ENCODE measurements around the gene ASIC5.

- TF ChIP-seq, protein P1, sequence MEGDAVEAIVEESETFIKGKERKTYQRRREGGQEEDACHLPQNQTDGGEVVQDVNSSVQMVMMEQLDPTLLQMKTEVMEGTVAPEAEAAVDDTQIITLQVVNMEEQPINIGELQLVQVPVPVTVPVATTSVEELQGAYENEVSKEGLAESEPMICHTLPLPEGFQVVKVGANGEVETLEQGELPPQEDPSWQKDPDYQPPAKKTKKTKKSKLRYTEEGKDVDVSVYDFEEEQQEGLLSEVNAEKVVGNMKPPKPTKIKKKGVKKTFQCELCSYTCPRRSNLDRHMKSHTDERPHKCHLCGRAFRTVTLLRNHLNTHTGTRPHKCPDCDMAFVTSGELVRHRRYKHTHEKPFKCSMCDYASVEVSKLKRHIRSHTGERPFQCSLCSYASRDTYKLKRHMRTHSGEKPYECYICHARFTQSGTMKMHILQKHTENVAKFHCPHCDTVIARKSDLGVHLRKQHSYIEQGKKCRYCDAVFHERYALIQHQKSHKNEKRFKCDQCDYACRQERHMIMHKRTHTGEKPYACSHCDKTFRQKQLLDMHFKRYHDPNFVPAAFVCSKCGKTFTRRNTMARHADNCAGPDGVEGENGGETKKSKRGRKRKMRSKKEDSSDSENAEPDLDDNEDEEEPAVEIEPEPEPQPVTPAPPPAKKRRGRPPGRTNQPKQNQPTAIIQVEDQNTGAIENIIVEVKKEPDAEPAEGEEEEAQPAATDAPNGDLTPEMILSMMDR (conservative IDR thresholded peaks at IDR 0.05 in 1 of 2, IDR thresholded peaks at IDR 0.05 in 1 of 2; ENCODE audit: low read depth in 1 of 2, low read length in 2 of 2), result no peak
- no peak for TF ChIP-seq EZH2 (IDR thresholded peaks at IDR 0.05; ENCODE audit: low read length, missing control alignments)
Observed at GRCh38 chr4:155881555-155881954, 15.5 kb upstream of the ASIC5 start.

Data from fibroblast of lung (primary cell).